GM21390 (cell line): Measurements from ENCODE around the gene LGALS8.
"Not testable (repeated sequence)": the region's sequence is repeated elsewhere in the genome, so short reads cannot be mapped to it uniquely, and the experiment has no call there.

Experiments used
- ATAC-seq: cut with Tn5 transposase; IDR thresholded peaks from one replicate; pipeline ENCODE4 v1.9.1; 2021; ENCODE audit not compliant: unreplicated experiment

Gene LGALS8

GRCh38 chr1:236523704-236524141, at the start of gene LGALS8:
LGALS8 (plus strand) TSS chr1:236523982; CDS start chr1:236526071, 2,089 bp downstream.
- ATAC-seq: peak; percentile 69

GRCh38 chr1:236476019-236476418, 47.8 kb upstream of the LGALS8 start:
- ATAC-seq: no peak

- no peak for ATAC-seq
Observed at GRCh38 chr1:236480758-236481436, 42.9 kb upstream of the LGALS8 start.

- ATAC-seq: no peak
Observed at GRCh38 chr1:236484310-236484971, 39.3 kb upstream of the LGALS8 start.

GRCh38 chr1:236486356-236487002, 37.3 kb upstream of the LGALS8 start:
- ATAC-seq: no peak

GRCh38 chr1:236489161-236489560, 34.6 kb upstream of the LGALS8 start:
- ATAC-seq: not testable (repeated sequence)

GRCh38 chr1:236489710-236490377, 33.9 kb upstream of the LGALS8 start:
- ATAC-seq: peak; percentile 37

GRCh38 chr1:236491469-236492136, 32.2 kb upstream of the LGALS8 start:
- no peak for ATAC-seq

- ATAC-seq: no peak
Observed at GRCh38 chr1:236492378-236492777, 31.4 kb upstream of the LGALS8 start.

- ATAC-seq: no peak
Observed at GRCh38 chr1:236494082-236494481, 29.7 kb upstream of the LGALS8 start.

- no peak for ATAC-seq
Observed at GRCh38 chr1:236494586-236495466, 29.0 kb upstream of the LGALS8 start.

GRCh38 chr1:236495467-236496112, 28.2 kb upstream of the LGALS8 start:
- ATAC-seq: no peak

GRCh38 chr1:236497908-236498307, 25.9 kb upstream of the LGALS8 start:
- no peak for ATAC-seq

GRCh38 chr1:236501093-236501492, 22.7 kb upstream of the LGALS8 start:
- no peak for ATAC-seq

- ATAC-seq: no peak
Observed at GRCh38 chr1:236502579-236502971, 21.2 kb upstream of the LGALS8 start.

- ATAC-seq: no peak
Observed at GRCh38 chr1:236502972-236503639, 20.7 kb upstream of the LGALS8 start.

GRCh38 chr1:236504338-236504737, 19.4 kb upstream of the LGALS8 start:
- ATAC-seq: not testable (repeated sequence)

GRCh38 chr1:236507022-236507700, 16.6 kb upstream of the LGALS8 start:
- ATAC-seq: no peak
